T-helper 1 cell treated with Interleukin-12 subunit alpha and Interleukin-12 subunit beta and Interleukin-4 antibody, amounts not matched to agents 30 μg/mL and 1 μg/mL, for 36 hours (primary cell): ENCODE measurements around the gene FBXW7.
A peak's percentile ranks its signal among the peaks of the same experiment; 100 is the strongest.

Experiments
- H3K27ac Mint-ChIP-seq: one replicate; pipeline ENCODE4 v1.8.0; 2021; ENCODE audit warnings: mild to moderate bottlenecking, mixed read lengths
- H3K27me3 Mint-ChIP-seq: one replicate; pipeline ENCODE4 v1.8.0; 2021; ENCODE audit warnings: low read depth, mixed read lengths
- H3K36me3 Mint-ChIP-seq: one replicate; pipeline ENCODE4 v1.8.0; 2021; ENCODE audit warnings: low read depth, mixed read lengths
- H3K4me1 Mint-ChIP-seq: one replicate; pipeline ENCODE4 v1.8.0; 2021; ENCODE audit warnings: low read depth, mixed read lengths
- H3K4me3 Mint-ChIP-seq: one replicate; pipeline ENCODE4 v1.8.0; 2021; ENCODE audit warnings: mild to moderate bottlenecking, moderate library complexity, mixed read lengths
- H3K9me3 Mint-ChIP-seq: one replicate; pipeline ENCODE4 v1.8.0; 2021; ENCODE audit warnings: mixed read lengths

The FBXW7 gene

DNA sequence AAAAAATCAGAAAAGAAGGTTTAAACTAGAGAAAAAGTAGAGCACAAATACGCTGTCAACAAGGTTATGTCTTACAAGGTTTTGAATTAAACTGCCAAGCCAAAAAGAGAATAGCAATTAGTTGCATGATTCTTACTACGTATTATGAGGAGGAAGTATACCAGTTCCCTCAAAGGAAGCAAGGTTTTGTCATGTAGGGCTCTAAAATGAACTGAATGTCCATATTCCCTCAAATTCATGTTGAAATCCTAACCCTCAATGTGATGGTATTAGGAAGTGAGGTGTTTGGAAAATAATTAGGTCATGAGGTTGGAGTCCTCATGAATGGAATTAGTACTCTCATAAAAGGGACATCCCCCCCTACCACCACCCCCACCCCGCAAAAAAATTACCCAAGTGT, 201.0 kb downstream of the FBXW7 start:
- Mint-ChIP-seq H3K4me3 (no peak overlapping the region), H3K36me3 (peaks cover 29% of the 10 kb centered on the region), H3K9me3 (no peaks in the 10 kb centered on the region), H3K4me1 (no peaks in the 10 kb centered on the region), H3K27ac (no peak overlapping the region), H3K27me3 (no peaks in the 10 kb centered on the region)

DNA sequence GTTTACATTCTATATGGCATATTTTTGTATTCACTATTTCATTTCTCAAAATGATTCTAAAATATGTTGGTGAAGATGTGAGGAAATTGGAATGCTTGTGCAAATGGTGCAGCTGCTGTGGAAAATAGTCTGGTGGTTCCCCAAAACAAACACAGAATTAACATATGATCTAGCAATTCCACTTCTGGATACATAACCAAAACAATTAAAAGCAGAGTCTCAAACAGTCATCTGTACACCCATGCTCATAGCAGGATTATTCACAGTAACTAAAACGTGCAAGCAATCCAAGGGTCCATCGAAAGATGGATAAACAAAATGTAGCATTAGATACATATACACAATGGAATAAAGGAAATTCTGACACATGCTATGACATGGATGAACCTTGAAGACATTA, 204.8 kb downstream of the FBXW7 start:
- Mint-ChIP-seq H3K9me3 (peaks cover 5% of the 10 kb centered on the region), H3K4me3 (no peak overlapping the region), H3K27me3 (no peaks in the 10 kb centered on the region), H3K36me3 (peaks cover 49% of the 10 kb centered on the region), H3K4me1 (peaks cover 15% of the 10 kb centered on the region), H3K27ac (no peak overlapping the region)

DNA sequence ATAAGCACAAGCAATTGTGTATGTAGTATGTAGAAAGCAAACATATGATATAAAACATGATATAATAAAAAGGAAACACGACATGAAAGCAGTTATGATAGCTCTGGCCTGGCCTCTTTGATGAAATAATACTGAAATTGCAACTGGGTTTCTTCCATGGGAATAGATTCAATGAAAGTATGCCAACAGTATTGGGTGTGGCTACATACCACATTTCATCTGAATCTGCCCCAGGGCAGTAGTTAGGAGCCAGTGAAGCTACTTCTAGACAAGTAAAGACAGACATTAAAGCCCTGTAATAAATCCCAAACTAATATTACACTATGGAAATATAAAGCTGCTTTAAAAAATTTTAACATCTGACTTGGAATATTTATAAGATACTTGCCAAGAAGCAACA, 207.3 kb downstream of the FBXW7 start:
- Mint-ChIP-seq H3K36me3 (peaks cover 58% of the 10 kb centered on the region), H3K9me3 (peaks cover 5% of the 10 kb centered on the region)

DNA sequence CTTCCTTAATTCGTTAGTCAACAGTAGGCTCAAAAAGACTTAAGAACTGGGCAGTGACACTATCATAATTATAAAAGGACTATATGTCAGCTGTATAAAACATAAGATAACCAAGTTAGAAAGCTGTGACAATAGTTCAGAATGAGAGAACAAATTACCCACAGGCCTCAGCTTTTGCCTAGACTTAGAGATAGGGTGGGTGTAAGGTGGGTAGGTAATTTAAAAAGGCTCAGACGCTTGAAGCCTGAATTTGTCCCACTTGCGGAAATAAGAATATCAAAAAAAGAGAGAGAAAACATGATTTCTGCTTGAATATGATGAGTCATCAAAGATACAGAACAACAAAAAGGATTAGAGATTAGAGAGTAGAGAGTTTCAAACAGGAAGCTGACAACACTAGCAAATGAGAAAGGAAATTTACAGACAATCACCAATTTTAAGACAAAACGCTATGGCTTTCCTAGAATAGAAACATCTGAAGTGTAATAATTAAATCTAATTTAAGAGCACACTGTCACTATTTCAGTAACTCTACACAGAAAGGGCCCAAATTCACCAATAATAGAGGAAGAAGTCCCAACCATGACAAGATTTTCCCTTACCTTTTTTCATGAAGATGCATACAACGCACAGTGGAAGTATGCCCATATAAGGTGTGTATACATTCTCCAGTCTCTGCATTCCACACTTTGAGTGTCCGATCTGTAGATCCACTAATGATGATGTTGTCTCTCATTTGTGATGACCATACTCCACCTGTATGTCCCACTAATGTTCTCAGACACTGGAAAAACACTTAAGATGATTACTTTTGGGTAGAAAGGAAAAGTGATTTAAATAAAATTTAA, 208.1 kb downstream of the FBXW7 start:
- H3K27me3 Mint-ChIP-seq, result no peaks in the 10 kb centered on the region
- H3K36me3 Mint-ChIP-seq, result peaks cover 61% of the 10 kb centered on the region
- H3K9me3 Mint-ChIP-seq, result peaks cover 5% of the 10 kb centered on the region
- H3K4me3 Mint-ChIP-seq, result peak overlapping the region; percentile 22
- H3K4me1 Mint-ChIP-seq, result peaks cover 17% of the 10 kb centered on the region
- H3K27ac Mint-ChIP-seq, result peak overlapping the region; percentile 76

More for the DNA sequence above, 207.3 kb downstream of the FBXW7 start:
- no peaks in the 10 kb centered on the region for H3K27me3 Mint-ChIP-seq
- H3K4me1 Mint-ChIP-seq, result peaks cover 16% of the 10 kb centered on the region
- no peak overlapping the region for H3K4me3 Mint-ChIP-seq
- H3K27ac Mint-ChIP-seq, result no peak overlapping the region

DNA sequence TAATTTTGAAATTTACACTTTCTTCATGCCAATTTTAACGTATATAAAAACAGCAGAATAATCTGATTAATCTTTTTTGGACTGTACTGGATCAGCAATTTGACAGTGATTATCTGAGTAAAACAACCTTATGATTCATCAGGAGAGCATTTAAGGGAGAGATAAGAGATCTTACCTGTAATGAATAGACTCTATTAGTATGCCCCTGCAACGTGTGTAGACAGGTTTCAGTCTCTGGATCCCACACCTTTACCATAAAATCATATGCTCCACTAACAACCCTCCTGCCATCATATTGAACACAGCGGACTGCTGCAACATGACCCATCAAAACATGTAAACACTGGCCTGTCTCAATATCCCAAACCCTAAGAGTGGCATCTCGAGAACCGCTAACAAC, 210.1 kb downstream of the FBXW7 start:
- no peaks in the 10 kb centered on the region for H3K27me3 Mint-ChIP-seq
- no peak overlapping the region for H3K4me3 Mint-ChIP-seq
- H3K9me3 Mint-ChIP-seq, result peaks cover 5% of the 10 kb centered on the region
- H3K36me3 Mint-ChIP-seq, result peaks cover 59% of the 10 kb centered on the region
- H3K27ac Mint-ChIP-seq, result no peak overlapping the region
- peaks cover 21% of the 10 kb centered on the region for H3K4me1 Mint-ChIP-seq

DNA sequence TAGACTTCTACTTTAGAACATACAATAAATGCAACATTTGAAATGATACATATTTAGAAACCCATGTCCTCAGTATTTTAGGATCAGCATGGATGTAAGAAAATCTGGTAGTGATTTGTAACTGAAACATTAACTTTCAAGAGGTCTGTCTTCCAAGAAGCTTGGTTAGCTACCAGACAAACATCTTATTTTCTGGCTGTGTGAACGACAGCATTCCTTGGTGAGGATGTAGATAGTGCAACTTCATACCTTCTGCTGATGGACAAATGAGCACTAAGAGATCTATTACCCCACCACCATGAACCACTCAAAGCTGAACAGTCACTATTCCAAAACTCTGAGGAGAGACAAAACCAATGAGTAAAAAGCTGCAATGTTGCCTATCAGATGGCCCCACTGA, 212.7 kb downstream of the FBXW7 start:
- H3K4me3 Mint-ChIP-seq, result no peak overlapping the region
- no peak overlapping the region for H3K27ac Mint-ChIP-seq
- H3K27me3 Mint-ChIP-seq, result no peaks in the 10 kb centered on the region
- peaks cover 17% of the 10 kb centered on the region for H3K4me1 Mint-ChIP-seq
- H3K9me3 Mint-ChIP-seq, result peaks cover 5% of the 10 kb centered on the region
- peaks cover 54% of the 10 kb centered on the region for H3K36me3 Mint-ChIP-seq

DNA sequence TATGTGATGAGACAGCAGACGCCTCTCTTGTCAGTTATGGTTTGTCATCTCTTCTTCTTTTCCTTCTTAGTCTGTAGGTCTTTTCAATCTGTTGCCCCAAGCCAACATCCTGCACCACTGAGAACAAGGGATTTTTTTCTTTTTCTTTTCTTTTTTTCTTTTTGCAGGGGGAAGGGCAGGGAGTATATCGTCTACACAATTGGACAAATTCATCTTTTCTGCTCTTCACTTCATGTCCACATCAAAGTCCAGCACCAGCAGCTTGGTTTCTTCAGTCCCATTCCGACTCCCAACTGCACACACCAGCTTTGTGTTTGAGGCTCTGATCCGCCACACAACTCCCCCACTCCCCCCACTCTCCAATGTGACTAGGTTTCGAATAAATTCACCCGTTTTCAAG, 213.2 kb downstream of the FBXW7 start:
- no peaks in the 10 kb centered on the region for H3K9me3 Mint-ChIP-seq
- H3K36me3 Mint-ChIP-seq, result peaks cover 54% of the 10 kb centered on the region
- H3K4me3 Mint-ChIP-seq, result no peak overlapping the region
- H3K4me1 Mint-ChIP-seq, result peaks cover 13% of the 10 kb centered on the region
- no peaks in the 10 kb centered on the region for H3K27me3 Mint-ChIP-seq
- no peak overlapping the region for H3K27ac Mint-ChIP-seq

DNA sequence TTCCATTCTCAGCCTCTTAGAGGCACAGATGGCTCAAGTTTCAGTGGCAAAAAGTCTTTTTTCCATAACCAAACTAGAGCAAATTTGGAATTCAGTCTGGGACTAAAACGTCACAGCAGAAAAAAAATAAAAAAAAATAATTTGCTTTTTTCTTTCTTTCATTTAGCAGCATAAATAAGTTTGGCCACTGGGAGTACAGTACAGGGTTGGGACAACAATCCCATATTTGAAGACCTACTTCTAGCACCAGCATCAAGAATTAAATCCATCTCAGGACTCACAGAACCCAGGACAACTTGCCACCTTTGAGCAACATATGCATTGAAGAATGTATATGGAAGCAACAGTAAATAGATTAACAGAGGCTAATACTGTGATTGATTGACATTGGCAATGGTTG, 214.0 kb downstream of the FBXW7 start:
- no peak overlapping the region for H3K27ac Mint-ChIP-seq
- no peaks in the 10 kb centered on the region for H3K9me3 Mint-ChIP-seq
- H3K4me3 Mint-ChIP-seq, result no peak overlapping the region
- H3K4me1 Mint-ChIP-seq, result peaks cover 9% of the 10 kb centered on the region
- peaks cover 48% of the 10 kb centered on the region for H3K36me3 Mint-ChIP-seq
- no peaks in the 10 kb centered on the region for H3K27me3 Mint-ChIP-seq

DNA sequence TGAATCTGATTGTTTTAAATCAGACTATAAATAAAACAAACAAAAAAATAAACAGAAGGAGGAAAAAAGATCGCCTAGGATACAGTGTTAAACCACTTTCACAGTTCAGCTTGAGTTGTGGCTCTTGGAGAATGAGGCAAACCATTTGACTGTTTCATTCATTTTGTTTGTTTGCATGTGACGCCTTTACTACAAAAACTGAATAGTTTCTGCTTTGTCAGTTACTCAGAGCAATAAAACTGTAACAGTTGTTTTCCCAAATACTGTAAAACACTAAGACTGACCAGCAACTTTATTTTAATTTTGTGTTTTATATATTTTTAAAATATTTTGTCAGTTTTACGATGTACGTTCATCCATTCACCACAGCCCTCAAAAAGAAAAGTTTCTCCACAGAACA, 214.5 kb downstream of the FBXW7 start:
- Mint-ChIP-seq H3K4me3 (no peak overlapping the region), H3K36me3 (peaks cover 46% of the 10 kb centered on the region), H3K27me3 (no peaks in the 10 kb centered on the region), H3K4me1 (peaks cover 9% of the 10 kb centered on the region), H3K27ac (no peak overlapping the region), H3K9me3 (no peaks in the 10 kb centered on the region)

DNA sequence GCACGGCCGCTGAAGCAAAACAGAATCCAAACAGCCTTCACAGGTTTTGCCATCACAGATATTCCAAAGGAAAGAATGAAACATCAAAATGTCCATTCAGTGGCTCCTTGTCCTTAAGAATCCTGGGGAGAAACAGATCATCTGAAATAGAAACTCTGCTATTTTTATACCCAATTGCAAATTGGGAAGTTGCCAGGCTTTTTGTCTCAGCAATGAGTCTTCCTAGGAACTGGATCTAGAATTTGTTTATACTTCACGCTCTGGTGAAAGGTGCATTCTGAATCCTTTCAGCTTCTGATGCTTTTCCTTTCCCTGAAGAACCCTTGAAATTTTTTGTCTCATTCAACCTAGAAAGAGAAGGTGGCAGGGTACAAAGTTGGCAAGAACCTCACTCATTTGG, 218.9 kb downstream of the FBXW7 start:
- H3K27ac Mint-ChIP-seq, result no peak overlapping the region
- H3K4me3 Mint-ChIP-seq, result no peak overlapping the region
- peaks cover 3% of the 10 kb centered on the region for H3K4me1 Mint-ChIP-seq
- no peaks in the 10 kb centered on the region for H3K27me3 Mint-ChIP-seq
- peaks cover 17% of the 10 kb centered on the region for H3K36me3 Mint-ChIP-seq
- H3K9me3 Mint-ChIP-seq, result no peaks in the 10 kb centered on the region

DNA sequence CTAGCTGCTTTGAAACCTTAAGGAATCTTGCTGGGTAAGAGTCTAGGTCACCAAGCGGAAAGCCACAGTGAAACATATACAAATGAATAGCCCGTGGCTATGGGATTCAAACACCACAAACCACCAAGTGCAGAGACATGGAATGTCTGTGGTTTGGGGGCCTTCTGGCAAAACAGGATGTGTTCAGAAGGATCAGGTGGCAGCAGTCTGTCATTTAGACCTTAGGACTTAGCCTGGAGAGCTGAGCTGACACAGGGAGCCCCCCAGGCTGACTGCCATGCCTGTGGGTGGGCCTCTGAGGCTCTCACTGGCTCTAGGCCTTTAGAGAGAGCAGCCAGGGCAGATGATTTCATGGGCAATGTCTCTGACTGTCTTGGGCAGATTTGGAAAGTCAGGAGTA, 225.6 kb downstream of the FBXW7 start:
- Mint-ChIP-seq H3K9me3 (no peaks in the 10 kb centered on the region), H3K36me3 (peaks cover under 1% of the 10 kb centered on the region), H3K27ac (no peak overlapping the region), H3K27me3 (no peaks in the 10 kb centered on the region), H3K4me3 (no peak overlapping the region), H3K4me1 (peaks cover 4% of the 10 kb centered on the region)

DNA sequence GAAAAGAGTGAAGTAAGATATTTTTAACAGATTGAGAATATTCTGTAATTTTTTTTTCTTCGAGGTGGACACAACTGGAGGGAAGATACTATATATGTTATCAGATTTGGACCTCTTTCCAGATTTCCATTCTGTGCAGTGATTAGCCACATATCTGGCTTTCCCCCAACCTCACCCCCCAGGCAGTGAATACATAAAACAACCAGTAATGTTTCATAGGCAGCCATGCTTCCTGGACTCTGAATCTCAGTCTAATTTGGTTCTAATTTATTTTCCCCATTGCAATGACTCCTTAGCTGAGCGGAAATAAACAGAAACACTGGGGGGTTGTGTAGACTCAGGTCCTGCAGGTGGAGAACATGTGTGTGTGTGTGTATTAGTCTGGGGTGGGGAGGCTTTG, 226.5 kb downstream of the FBXW7 start:
- Mint-ChIP-seq H3K4me1 (peaks cover 5% of the 10 kb centered on the region), H3K27ac (no peak overlapping the region), H3K36me3 (peaks cover 4% of the 10 kb centered on the region), H3K4me3 (no peak overlapping the region), H3K9me3 (no peaks in the 10 kb centered on the region), H3K27me3 (no peaks in the 10 kb centered on the region)

DNA sequence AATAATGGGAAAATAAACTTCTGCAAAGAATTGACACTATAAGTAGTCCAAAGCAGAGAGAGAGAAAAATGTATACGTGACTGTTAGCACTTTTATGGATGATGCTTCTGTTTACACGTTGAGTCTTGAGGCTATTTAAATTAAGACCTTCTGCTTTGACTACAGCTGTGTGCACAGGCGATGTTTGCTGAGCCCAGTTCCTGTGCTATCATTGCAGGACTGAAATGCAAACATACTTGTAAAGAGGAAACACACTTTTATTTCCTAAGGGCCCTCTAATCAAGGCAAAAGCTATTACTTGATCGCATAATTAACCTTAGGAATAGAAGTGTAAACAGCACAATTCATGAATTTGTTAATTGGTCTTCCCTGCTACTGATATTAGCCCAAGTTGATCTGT, 226.9 kb downstream of the FBXW7 start:
- Mint-ChIP-seq H3K27ac (no peak overlapping the region), H3K4me1 (peaks cover 5% of the 10 kb centered on the region), H3K27me3 (no peaks in the 10 kb centered on the region), H3K9me3 (no peaks in the 10 kb centered on the region), H3K4me3 (no peak overlapping the region), H3K36me3 (peaks cover 4% of the 10 kb centered on the region)

DNA sequence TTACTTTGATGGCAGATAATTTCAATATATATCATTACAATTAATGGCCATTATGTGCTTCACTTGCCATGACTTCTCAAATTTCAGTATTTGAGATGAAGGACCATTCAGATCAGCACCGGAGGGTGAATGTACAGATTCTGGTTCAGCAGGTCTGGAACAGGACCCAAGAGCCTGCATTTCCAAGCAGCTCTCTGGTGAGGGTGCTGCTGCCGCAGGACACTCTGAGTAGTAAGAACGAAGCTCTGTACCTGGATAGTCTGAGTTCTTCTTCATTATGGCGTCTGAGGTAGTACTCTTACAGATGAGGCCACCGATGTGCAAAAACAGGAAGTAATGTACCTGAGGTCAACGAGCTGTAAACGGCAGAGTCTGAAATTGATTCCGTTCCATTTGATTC, 228.2 kb downstream of the FBXW7 start:
- Mint-ChIP-seq H3K27me3 (no peaks in the 10 kb centered on the region), H3K4me3 (no peak overlapping the region), H3K36me3 (peaks cover 4% of the 10 kb centered on the region), H3K27ac (no peak overlapping the region), H3K9me3 (no peaks in the 10 kb centered on the region), H3K4me1 (peaks cover 5% of the 10 kb centered on the region)

DNA sequence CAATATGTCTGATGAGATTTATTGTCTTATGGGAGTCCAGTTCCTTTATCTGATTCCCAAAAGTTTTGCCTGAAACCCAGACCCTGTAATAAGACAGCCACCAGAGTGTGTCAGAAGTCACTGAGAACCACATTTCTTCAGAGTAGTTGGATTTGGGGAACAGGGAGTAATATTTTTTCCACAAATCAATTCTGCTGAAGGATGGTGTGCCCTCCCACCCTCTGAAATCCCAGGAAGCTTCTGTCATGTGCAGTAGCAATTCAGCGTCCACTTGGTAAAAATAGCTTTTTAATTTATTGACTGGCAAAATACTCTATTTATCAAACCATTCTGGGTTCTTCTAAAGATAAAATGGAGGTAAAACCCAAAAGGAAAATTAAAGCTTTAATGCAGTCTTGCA, 229.4 kb downstream of the FBXW7 start:
- no peaks in the 10 kb centered on the region for H3K27me3 Mint-ChIP-seq
- H3K4me1 Mint-ChIP-seq, result peaks cover 5% of the 10 kb centered on the region
- peaks cover 4% of the 10 kb centered on the region for H3K36me3 Mint-ChIP-seq
- H3K9me3 Mint-ChIP-seq, result no peaks in the 10 kb centered on the region
- no peak overlapping the region for H3K27ac Mint-ChIP-seq
- no peak overlapping the region for H3K4me3 Mint-ChIP-seq
